GM19438 (cell line): ENCODE results near the gene XPC.

Experiments
- ATAC-seq: cut with Tn5 transposase; IDR thresholded peaks from one replicate; pipeline ENCODE4 v1.9.1; 2021; ENCODE audit warnings: low read depth; ENCODE audit not compliant: unreplicated experiment

The XPC gene

DNA sequence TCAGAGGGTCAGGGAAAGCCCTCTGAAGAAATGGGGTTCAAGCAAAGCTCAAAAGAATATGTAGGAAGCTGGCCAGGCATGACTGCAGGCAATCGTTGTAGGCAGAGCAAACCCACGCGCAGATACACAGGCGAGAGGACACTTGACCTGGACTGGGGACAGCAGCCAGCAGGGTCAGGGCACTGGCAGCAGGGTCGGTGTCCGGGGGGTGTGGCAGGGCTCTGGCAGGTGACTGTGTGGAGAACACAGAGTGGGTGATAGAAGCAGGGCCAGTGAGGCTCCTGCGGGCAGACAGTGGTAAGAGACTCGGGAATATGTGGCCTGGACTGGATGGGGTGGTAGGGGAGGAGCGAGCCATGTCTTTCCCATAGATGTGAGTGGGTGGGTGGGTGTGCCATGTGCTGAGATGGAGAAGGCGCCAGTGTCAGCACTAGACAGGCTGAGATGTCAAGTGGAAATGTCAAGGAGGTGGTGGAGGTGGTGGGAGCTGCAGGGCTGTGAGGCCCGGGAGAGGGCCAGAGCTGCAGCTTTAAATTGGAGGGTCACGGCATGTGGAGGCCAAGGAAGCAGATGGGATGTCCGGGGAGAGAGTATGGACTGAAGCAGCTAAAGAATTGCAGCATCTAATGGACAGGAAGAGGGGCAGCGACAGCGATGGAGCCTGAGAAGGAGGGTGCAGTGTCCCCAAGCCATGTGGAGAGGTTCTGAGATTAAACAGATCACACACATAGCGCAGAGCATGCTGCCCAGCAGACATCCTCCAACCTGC lies 40.1 kb downstream of the XPC start:
- no peak for ATAC-seq

DNA sequence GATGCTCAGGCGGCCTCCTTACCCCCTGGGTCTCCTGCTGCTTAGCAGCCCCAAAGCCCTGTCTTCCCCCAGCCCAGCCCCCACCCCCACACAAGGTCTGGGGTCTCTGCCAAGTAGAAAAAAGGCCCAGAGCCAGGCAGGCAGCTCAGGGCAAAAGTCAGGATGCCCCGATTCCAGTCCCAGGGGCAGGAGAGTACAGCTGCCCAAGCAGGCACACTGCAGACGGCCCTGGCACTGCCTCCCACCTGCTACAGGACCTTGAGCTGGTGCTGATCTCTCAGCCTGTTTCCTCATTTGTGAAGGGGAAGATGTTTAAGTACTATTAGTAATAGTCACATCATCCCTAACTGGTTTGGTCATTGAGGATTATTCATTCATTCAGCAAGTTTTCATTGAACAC lies 41.0 kb downstream of the XPC start:
- no peak for ATAC-seq

DNA sequence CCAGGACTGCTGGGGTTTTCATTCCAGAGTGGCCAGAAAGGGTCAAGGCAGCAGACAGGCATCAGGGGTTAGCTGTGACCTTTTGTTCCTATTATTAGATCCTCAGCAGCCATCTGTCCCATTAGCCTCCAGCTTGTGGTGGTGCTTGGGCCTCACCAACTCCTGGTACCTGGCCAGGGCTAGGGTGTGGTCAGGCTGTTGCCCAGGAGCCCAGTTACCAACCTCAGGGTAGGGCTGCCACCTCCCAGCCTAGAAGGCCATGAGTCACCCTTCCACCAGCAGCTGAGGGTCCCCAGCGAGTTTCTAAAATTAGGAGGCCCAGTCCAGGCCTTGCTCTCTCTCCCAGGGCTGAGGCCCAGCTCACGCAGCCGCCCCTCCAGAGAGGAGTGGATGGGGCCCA lies 41.4 kb downstream of the XPC start:
- ATAC-seq = no peak

DNA sequence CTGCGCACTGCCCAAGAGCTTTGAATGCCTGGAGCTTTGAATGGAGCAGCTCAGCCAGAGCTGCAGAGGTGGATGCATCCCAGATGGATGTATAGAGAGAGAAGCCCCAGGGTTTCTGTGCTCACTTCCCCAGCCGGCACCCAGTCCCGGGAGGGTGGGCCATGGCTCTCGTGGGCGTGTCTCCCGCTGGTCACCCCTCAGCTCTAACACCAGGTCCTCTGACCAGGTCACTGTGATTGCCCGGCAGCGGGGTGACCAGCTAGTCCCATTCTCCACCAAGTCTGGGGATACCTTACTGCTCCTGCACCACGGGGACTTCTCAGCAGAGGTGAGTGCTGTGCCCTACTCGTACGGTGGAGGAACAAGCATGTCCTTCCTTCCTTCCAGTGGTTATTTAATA lies 42.8 kb downstream of the XPC start:
- no peak for ATAC-seq

DNA sequence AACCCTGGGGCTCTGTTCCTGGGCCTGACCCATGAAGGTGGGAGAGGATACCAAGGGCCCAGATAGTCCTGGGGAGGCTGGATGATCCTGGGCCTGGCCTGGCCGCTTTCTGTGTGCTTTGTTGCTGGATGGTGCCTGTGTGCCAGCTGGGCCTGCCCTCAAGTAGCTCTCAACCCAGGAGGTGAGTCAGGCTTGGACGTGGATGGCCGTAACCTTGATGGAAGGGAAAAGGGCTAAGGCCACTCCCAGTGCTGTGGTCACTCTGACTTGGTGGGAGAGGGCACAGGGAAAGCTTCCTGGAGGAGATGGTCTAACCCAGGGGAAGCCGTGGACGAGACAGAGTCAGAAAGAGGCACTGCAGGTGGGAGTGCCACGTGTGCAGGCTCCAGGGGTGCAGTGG lies 44.1 kb downstream of the XPC start:
- no peak for ATAC-seq

DNA sequence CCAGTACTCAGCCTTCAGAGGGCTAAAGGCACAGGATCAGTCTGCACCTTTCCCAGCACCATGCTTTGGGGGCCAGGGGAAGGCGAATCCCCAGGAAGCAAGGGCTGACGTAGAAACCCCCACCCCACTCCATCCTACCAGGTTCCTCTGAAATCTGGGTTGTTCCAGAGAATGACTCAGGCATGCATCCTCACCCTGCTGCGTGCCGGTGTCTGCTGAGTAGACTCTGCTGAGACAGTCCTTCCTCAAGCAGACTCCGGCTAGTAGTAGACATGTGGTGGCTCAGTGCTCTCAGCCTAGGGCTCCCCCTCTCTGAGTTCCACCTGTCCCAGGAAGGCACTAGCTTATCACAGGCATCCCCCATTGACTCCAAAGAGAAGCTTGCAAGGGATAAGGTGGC lies 44.5 kb downstream of the XPC start:
- ATAC-seq = no peak

DNA sequence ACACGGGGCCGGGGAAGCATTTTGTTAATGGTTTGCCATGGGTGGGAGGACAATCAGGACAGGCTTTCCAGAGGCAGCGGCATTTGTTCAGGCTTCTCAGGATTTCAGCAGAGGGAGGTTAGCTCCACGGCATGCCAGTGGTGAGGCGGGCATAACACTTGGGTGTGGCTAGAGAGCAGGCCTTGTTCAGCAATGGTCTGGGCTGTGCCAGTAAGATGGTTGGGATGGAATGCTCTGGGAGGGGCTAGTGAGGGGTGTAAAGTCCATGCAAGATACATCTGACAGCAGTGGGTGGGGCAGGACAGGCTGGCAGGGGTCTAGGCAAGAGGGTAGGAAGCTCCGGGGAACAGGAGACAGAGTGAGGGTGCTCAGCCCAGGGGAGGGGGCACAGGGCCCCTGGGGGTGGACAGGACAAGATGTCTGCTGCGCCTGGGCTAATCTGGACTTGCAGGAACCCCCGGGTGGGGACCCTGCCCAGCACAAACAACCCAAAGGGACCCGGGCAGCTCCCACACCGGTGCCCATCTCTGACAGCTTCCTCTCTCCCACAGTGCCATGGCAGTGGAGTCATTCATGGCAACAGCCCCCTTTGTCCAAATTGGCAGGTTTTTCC lies 45.1 kb downstream of the XPC start:
- ATAC-seq = no peak

DNA sequence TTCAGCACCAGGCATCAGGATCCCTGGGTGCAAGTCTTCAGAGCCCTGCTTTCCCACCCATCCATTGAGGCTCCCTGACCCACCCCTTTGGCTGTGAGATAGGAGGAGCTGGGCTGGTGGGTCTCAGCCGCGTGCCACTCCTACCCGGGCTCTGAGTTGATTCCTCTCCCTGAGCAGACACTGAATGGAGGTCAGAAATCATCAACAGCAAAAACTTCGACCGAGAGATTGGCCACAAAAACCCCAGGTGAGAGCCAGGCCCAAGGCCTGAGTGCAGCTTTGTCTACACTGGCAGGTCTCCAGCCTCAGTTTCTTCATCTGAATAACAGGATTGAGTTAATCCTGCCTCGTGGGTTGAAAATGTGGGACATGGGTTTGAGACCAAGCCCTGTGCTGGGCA lies 45.7 kb downstream of the XPC start:
- ATAC-seq = no peak

DNA sequence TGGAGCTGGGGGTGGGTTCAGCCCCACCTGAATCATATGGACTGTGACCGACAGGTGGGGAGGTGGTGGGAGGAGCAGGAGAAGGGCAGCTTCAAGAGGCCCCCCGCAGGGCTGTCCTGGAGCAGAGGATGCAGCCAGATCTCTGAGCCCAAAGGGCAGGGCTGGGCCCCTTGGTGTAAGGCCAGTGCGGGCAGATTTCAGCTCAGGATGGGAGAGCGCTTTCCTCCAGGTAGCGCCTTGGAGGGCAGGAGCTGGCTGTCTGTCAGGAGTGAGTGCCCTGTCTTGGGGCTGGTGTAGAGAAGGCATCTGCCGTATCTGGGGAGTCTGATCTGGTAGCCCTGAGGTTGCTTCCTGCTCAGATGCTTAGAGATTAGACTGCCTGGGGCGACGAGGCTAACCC lies 46.3 kb downstream of the XPC start:
- ATAC-seq = no peak

DNA sequence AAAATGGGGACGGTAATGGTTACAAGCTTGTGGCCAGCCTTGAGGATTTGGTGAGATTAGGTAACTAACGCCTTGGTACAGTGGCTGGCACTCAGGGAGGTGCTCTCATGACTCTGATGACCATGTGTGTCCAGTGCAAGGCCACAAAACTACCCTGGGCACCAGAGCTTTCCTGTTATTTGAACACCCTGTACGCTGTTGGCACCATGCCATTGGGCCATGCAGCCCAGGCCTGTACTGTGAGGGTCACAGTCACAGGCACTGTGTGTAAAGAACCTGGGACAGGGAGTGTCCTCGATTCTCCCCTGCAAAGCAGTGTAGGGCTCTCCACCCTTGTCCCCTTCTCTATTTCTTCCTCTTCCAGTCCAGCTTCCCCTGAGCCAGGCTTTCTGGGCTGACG lies 47.3 kb downstream of the XPC start:
- ATAC-seq = no peak

DNA sequence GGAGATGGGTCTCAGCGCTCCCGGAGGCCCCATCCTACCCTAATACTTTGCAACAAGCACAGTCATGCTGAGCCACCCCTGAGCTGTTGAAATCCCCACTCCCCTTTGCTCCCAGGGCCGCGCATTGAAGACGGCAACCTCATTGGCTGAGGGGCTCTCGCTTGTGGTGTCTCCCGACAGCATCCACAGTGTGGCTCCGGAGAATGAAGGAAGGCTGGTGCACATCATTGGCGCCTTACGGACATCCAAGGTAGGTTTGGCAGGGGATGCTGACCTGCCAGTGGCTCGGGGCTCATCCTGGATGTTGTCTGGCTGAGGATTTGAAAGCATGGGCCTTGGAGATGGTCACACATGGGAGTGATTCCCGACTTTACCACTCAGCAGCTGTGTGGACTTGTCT lies 47.7 kb downstream of the XPC start:
- no peak for ATAC-seq

DNA sequence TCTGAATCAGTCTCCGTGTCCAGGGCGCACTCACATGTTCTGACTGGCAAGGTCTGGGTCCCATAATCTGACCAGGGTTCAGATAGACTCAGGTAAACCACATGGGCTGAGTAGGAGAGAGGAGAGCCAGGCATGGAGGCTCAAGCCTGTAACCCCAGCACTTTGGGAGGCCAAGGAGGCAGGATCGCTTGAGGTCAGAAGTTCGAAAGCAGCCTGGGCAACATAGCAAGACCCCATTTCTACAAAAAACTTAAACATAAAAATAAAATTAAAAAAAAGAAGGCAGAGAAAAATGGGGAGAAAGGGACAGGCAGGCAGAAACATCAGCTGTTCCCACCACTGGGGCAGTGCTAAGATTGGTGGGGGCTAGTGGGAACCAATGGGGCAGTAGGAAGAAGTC lies 48.2 kb downstream of the XPC start:
- no peak for ATAC-seq

DNA sequence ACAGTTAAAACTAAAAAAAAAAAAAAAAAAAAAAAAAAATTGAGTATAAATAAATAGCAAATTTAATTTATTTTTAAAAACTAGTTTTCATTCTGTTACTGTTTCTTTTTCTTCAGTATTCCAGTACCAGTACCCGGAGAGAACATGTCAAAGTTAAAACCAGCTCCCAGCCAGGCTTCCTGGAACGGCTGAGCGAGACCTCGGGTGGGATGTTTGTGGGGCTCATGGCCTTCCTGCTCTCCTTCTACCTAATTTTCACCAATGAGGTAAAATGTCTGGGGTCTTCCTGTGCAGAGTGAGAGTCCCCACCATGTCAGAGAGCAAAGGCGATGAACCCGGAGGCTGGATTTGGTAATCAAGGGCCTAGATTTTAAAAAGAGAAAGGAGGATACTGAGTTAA lies 49.1 kb downstream of the XPC start:
- no peak for ATAC-seq

DNA sequence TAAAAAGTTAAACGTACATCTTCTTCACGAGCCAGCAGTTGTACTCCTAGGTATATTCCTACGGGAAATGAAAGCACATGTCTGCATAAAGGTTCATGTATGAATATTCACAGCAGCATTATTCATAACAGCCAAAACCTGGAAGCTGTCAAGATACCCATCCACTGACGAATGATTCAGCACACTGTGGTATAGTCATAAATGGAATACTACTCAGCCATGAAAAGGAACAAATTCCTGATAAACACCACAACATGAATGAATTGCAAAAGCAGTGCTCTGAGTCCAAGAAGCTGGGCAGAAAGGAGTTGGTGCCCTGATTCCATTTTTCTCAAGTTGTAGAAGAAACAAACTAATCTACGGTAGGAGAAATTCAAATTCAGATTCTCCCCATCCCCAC lies 49.7 kb downstream of the XPC start:
- no peak for ATAC-seq

DNA sequence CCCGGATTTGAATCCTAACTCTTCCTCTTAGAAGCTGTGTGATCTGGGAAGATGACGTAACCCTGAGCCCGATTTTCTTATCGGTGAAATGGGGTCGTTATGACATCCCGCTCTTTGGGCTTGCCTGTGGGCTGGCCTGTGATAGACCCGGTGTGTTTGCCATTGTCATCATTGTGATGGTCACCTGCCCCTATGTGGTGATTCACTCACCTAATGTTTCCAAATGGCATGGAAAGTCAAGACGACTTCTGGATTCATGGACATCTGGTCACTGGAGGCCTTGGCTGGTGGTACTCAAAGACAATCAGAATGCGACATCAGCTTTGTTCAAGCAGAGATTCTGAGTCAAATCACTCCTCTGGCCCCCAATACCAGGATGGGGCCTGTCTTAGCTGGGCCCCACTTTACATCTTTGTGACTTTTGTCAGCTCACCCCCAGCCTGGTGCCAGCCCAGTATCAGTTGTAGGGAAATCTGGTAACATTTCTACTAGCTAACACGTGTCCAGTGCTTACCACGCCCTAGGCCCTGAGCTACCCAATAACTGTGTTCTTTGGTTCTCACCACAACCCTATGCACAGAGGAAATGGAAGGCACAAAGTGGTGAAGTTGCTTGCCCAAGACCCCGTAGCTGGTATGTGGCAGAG lies 50.8 kb downstream of the XPC start:
- ATAC-seq = no peak

DNA sequence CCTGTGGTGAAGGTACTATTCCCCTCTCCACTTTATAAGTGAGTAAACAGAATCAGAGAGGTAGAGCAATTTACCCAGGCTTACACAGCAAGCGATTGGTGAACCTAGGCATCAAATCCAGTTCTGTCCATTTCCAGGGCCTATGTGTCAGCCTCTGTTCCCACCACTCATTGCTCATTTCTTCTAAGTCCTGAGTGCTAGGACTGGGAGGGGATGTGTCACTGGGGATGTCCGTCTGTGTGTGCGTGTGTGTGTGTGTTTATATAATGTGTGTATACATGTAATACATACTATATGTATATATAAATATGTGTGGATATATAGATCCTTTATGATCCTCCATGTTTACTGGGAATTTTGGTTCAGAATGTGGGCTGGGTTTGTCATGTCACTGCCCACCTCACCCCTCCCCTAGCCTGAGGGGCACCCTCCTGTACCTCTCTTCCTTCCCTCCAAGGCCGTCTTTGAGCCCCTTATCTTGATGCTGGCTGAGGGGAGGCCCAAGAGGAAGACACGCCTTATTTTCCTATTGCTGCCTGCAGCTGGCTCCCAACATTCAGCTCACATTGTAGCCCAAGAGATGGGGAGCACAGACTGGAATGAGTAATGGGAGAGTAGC lies 51.4 kb downstream of the XPC start:
- no peak for ATAC-seq

DNA sequence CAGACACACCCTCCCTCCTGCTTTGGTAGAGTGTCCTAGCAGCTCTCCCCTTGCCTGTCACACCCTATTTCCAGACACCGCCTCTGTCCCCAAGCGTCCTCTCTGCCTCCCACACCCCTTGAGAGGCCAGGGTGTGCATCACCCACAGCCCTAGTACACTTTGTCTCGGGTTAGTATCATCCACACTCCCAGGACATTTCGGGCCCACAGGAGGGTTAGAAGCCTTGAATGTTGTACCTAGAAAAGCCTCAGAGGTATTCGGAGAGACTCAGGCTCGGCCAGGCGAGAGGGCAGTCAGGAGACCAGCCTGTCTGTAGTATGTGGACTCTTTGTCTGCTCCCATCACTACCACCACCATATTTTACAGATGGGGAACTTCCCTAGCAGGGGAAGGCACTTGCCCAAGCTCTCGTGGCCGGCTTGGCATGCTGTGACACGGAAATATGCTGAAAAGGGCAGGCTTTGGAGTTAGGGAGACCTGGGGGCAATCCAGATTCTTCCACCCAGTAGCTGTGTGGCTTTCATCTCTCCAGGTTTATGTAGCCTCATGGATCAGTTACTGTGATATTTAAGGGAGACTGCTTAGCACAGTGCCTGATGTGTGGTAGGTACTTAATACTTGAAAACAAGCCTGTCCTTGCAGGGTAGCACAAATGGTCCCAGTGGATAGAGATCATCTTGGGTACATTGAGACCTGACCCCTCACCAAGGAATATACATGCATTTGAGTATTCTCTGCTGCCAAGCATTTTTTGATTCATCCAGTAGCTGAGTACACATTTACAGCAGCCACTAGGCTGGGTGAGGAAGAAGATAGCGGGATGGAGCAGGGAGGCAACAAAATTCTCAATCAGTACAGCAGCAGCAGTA lies 52.1 kb downstream of the XPC start:
- ATAC-seq = no peak

DNA sequence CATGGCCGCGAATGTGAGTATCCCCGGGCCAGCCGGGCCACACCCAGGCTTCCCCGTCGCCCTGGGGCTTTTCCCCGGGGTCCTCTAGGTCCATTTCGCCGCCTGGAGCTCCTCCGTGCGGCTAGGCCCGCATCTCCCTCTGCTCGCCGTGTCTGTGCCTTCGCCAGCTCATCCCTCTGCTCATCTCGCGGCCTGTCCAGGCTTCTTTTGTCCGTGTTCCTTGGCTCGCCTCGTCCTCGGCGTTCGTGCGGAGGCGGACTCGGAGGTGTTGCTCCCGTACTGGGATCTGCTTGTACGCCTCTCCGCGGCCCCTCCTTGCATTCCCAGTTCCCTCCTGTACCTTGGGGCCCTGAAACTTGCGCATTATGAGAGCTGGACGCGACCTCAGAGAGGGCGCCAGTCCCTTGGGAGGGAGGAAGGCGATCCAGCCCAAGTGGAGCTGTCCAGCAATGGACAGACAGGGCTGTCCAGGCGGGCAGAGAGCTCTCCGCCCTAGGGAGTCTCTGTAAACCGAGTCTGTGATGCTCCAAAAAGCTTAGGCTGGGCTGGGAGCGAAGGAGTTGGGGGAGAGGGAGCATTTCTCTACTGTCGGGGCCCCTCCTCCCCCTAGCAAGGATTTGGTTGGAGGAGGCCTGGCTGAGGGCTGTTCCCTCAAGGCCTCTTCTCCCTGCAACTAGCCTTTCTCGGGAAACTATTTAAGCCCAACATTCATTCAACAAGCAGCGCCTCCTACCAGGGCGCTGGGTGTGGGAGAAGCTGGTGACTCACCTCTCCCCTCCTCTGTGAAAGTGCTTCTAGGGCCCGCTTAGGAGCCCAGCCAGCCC lies 53.0 kb downstream of the XPC start:
- ATAC-seq = peak; percentile 31

DNA sequence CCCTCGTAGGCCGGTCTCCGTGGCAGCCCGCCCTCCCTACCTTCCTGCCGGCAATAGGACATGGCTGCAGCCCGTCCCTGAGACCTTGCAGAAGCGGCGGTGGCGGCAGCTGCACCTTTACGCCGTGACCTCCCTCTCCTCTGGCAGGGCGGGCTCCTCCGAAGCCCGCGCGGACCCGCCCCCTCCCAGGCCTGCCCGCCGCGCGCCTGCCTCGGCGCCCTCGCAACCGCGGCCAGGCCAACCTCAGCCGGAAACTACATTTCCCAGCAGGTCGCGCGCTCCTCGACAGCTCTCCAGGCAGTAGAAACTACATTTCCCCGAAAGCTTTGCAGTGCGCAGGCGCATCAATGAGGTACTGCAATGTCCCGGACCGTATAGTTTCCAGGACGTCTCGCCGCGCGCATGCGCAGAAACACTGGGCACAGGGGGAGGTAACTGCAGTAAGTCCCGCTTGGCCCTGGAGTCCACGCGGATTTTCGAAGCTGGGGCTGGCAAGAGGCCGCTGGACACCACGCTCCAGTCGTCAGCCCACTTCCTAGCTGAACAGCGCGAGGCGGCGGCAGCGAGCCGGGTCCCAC lies 53.7 kb downstream of the XPC start, which contains the start of the genes CHCHD4 and TMEM43:
Gene CHCHD4, minus strand, starts transcription at position 256 of the 578 bp plus-strand sequence. Its CDS starts 194 bp downstream, at position 62.
Gene TMEM43, plus strand, starts transcription at position 438 of the 578 bp plus-strand sequence. CDS start 142 bp downstream, outside the sequence.
- peak; percentile 87 for ATAC-seq
